Heart left ventricle (tissue), 13 donors: Measurements from ENCODE around the gene LPCAT1.

Experiments used
- CTCF ChIP-seq, 12 donors: fragments of 200-600 bp; sonication (generic) in 4 of 12; IDR thresholded peaks; one replicate each; pipeline versions ENCODE4 v1.5.0 to v1.8.0; 2018 to 2022; ENCODE audit warnings: antibody characterized with exemption in 12 of 12, mild to moderate bottlenecking in 5 of 12
- POLR2A ChIP-seq, 2 donors: fragments of 450-650 bp; IDR thresholded peaks; one replicate each; pipeline ENCODE4 v1.6.1; 2017; ENCODE audit warnings: antibody characterized with exemption in 2 of 2, mild to moderate bottlenecking in 2 of 2, moderate library complexity in 2 of 2
- donor health status: ischemic (EF 13 %, LVEDD 7.1; RV severe dilation, severe dysfunction).
- donor health status: DM: no; HTN: yes; CAD: no.
- donor health status: DM: no; HTN: no; CAD: no.
- donor health status: ischemic (EF 25% LVEDD 6.9; RV normal size, moderate dysfunction).
- donor health status: ischemic (EF 25% LVEDD 5.7; RV mildly dilated, moderate dysfunction).
- donor health status: ischemic (EF 35%, LVEDD 5.7; RV mildly dilated, moderate dysfunction).
- donor health status: nonischemic (EF 11% LVEDD 7.7; RV severe dilation, severe dysfunction).
- donor health status: DM: yes; HTN: yes; CAD: no.
- donor health status: PGD.
- donor health status: ischemic (EF 29% LVEDD 5.4; RV normal size, mild dysfunction).
- donor health status: nonischemic (EF 23%, LVEDD 6.1; RV moderate dilation, normal function).

- TF ChIP-seq CTCF (IDR thresholded peaks at IDR 0.05), result no peak
- no peak for TF ChIP-seq POLR2A (IDR thresholded peaks at IDR 0.05)
These were observed 103.3 kb downstream of the LPCAT1 start for GRCh38 chr5:1420211-1421195.
